OCI-LY3 (cell line): ENCODE measurements around the gene DNM3.

ENCODE experiments used
- H2AFZ ChIP-seq: fragments of 200-600, 300-600 bp; shearing (Covaris generic); 2 replicates; pipeline ENCODE4 v1.6.0; 2014; ENCODE audit warnings: antibody characterized with exemption, low read depth, low read length
- H3K27ac ChIP-seq: fragments of 200-600, 300-600 bp; sonication (generic); 2 replicates; pipeline ENCODE4 v1.5.1; 2014; ENCODE audit warnings: mild to moderate bottlenecking, low read length, moderate library complexity, mixed read lengths
- H3K27me3 ChIP-seq: fragments of 200-600, 300-600 bp; sonication (generic); 2 replicates; pipeline ENCODE4 v1.6.1; 2014; ENCODE audit warnings: low read depth, low read length, mixed read lengths
- H3K36me3 ChIP-seq: fragments of 200-600, 300-600 bp; sonication (generic); replicated peaks from 2 replicates; pipeline ENCODE3; 2014; ENCODE audit warnings: low read depth, low read length, mixed read lengths
- H3K4me1 ChIP-seq: fragments of 300-600, 200-600 bp; sonication (generic); 2 replicates; pipeline ENCODE4 v1.6.1; 2014; ENCODE audit warnings: low read length, mixed read lengths
- H3K4me2 ChIP-seq: fragments of 200-600, 300-600 bp; sonication (generic); 2 replicates; pipeline ENCODE4 v1.6.1; 2014; ENCODE audit warnings: low read length, mixed read lengths
- H3K4me3 ChIP-seq: fragments of 300-600, 200-600 bp; sonication (generic); 2 replicates; pipeline ENCODE4 v1.5.1; 2014; ENCODE audit warnings: antibody characterized with exemption, mild to moderate bottlenecking, low read length, moderate library complexity
- H3K79me2 ChIP-seq: fragments of 300-600, 200-600 bp; shearing (Covaris generic); 2 replicates; pipeline ENCODE4 v1.6.1; 2014; ENCODE audit warnings: mild to moderate bottlenecking, low read length, mixed read lengths
- H3K9ac ChIP-seq: fragments of 300-600, 200-600 bp; shearing (Covaris generic); 2 replicates; pipeline ENCODE4 v1.6.0; 2014; ENCODE audit warnings: mild to moderate bottlenecking, low read length, moderate library complexity
- H3K9me3 ChIP-seq: fragments of 200-600, 300-600 bp; shearing (Covaris generic); 2 replicates; pipeline ENCODE4 v1.6.1; 2014; ENCODE audit warnings: low read length, mixed read lengths; ENCODE audit not compliant: insufficient read depth
- H4K20me1 ChIP-seq: fragments of 200-600, 300-600 bp; sonication (generic); 2 replicates; pipeline ENCODE4 v1.6.1; 2016; ENCODE audit warnings: low read length, mixed read lengths; ENCODE audit not compliant: insufficient read depth
- EZH2phosphoT487 ChIP-seq: fragments of 200-600 bp; shearing (Covaris generic); IDR thresholded peaks from 2 replicates; pipeline ENCODE4 v1.6.1; 2018; ENCODE audit warnings: antibody characterized with exemption, mixed run types, low read depth
- TF ChIP-seq, protein P1 (sequence below): fragments of 200-600, 300-600 bp; sonication (generic); IDR thresholded peaks from 2 replicates; pipeline ENCODE4 v1.5.1; 2014; ENCODE audit warnings: antibody characterized with exemption, low read length, low read depth

Gene DNM3

GRCh38 chr1:171863531-171863930 lies 22.2 kb downstream of the DNM3 start:
- TF ChIP-seq, protein P1, sequence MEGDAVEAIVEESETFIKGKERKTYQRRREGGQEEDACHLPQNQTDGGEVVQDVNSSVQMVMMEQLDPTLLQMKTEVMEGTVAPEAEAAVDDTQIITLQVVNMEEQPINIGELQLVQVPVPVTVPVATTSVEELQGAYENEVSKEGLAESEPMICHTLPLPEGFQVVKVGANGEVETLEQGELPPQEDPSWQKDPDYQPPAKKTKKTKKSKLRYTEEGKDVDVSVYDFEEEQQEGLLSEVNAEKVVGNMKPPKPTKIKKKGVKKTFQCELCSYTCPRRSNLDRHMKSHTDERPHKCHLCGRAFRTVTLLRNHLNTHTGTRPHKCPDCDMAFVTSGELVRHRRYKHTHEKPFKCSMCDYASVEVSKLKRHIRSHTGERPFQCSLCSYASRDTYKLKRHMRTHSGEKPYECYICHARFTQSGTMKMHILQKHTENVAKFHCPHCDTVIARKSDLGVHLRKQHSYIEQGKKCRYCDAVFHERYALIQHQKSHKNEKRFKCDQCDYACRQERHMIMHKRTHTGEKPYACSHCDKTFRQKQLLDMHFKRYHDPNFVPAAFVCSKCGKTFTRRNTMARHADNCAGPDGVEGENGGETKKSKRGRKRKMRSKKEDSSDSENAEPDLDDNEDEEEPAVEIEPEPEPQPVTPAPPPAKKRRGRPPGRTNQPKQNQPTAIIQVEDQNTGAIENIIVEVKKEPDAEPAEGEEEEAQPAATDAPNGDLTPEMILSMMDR: no peak
- TF ChIP-seq EZH2phosphoT487: no peak
- Histone ChIP-seq H2AFZ (no peak overlapping the region), H3K4me2 (no peak overlapping the region), H3K36me3 (no peaks in the 10 kb centered on the region), H3K27ac (no peak overlapping the region), H3K9ac (no peak overlapping the region), H3K4me1 (no peaks in the 10 kb centered on the region), H3K79me2 (no peaks in the 10 kb centered on the region), H3K27me3 (no peaks in the 10 kb centered on the region), H4K20me1 (no peaks in the 10 kb centered on the region), H3K9me3 (no peaks in the 10 kb centered on the region), H3K4me3 (no peak overlapping the region)

DNA sequence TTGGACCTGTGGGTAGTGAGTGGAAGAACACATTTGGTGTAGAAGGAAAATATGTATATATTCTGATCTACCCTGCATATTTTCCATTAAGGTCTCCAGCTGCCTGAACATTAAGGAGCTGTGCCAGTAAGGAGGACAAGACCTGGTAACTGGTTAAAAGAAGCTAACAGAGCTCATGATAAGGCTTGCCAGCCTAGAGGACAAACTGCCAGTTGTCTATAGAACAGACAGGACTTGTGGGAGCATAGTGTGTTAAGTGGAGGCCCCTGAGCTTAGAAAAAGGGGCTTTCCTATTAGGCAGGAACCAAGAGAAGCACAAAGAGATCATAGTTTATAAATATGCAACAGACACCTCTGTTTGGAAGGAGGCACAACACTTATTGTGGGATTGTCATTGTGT lies 23.0 kb downstream of the DNM3 start:
- Histone ChIP-seq H3K79me2 (no peaks in the 10 kb centered on the region), H3K36me3 (no peaks in the 10 kb centered on the region), H3K4me3 (no peak overlapping the region), H3K4me1 (no peaks in the 10 kb centered on the region), H4K20me1 (no peaks in the 10 kb centered on the region), H2AFZ (no peak overlapping the region), H3K9ac (no peak overlapping the region), H3K27me3 (no peaks in the 10 kb centered on the region), H3K27ac (no peak overlapping the region), H3K9me3 (no peaks in the 10 kb centered on the region), H3K4me2 (no peak overlapping the region)
- TF ChIP-seq EZH2phosphoT487: no peak

DNA sequence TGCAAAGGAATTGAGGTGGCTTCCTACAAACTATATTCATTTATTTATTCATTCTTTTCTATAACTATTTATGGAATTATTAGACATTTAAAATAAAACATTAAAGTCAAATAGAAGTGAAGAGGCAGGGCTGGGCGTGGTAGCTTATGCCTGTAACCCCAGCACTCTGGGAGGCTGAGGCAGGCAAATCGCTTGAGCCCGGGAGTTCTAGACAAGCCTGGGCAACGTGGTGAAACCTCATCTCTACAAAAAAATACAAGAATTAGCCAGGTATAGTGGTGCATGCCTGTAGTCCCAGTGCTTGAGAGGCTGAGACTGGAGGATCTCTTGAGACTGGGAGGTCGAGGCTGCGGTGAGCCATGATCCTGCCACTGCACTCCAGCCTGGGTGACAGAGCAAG lies 23.8 kb downstream of the DNM3 start:
- no peak overlapping the region for H3K9ac ChIP-seq
- no peak overlapping the region for H3K4me3 ChIP-seq
- no peaks in the 10 kb centered on the region for H3K79me2 ChIP-seq
- TF ChIP-seq EZH2phosphoT487: no peak
- TF ChIP-seq, protein P1: no peak
- no peaks in the 10 kb centered on the region for H3K36me3 ChIP-seq
- H3K4me2 ChIP-seq: no peak overlapping the region
- H3K27ac ChIP-seq: no peak overlapping the region
- no peaks in the 10 kb centered on the region for H3K27me3 ChIP-seq
- no peaks in the 10 kb centered on the region for H3K4me1 ChIP-seq
- H4K20me1 ChIP-seq: no peaks in the 10 kb centered on the region
- no peak overlapping the region for H2AFZ ChIP-seq
- no peaks in the 10 kb centered on the region for H3K9me3 ChIP-seq

GRCh38 chr1:171867236-171867635 lies 25.9 kb downstream of the DNM3 start:
- Histone ChIP-seq H3K4me3 (no peak overlapping the region), H3K4me2 (no peak overlapping the region), H2AFZ (no peak overlapping the region), H4K20me1 (no peaks in the 10 kb centered on the region), H3K27me3 (0 out of 2 replicates have a peak, but pooled peaks cover 4% of the 10 kb centered on the region), H3K9me3 (no peaks in the 10 kb centered on the region), H3K4me1 (no peaks in the 10 kb centered on the region), H3K27ac (no peak overlapping the region), H3K79me2 (no peaks in the 10 kb centered on the region), H3K9ac (no peak overlapping the region), H3K36me3 (no peaks in the 10 kb centered on the region)
- TF ChIP-seq, protein P1: no peak
- TF ChIP-seq EZH2phosphoT487: no peak
